Left ventricle myocardium inferior (tissue), 1 donor: ENCODE results near the gene SRBD1. TPM values are rescaled to one million over a fixed set of nuclear protein-coding genes. Genes with fewer than 3 reads are reported as not detected.

ENCODE experiments used
- DNase-seq: peaks from one replicate; pipeline ENCODE4 v3.0.0-alpha.2; 2020
- H3K27ac ChIP-seq: fragments of 200-600 bp; replicated peaks from 2 replicates; pipeline ENCODE4 v1.8.0; 2021
- H3K27me3 ChIP-seq: fragments of 200-600 bp; 2 replicates; pipeline ENCODE4 v1.8.0; 2021; ENCODE audit warnings: low read depth
- H3K36me3 ChIP-seq: fragments of 200-600 bp; 2 replicates; pipeline ENCODE4 v1.8.0; 2021
- H3K4me1 ChIP-seq: fragments of 200-600 bp; 2 replicates; pipeline ENCODE4 v1.8.0; 2021
- H3K4me3 ChIP-seq: fragments of 200-600 bp; 2 replicates; pipeline ENCODE4 v1.8.0; 2021; ENCODE audit warnings: mild to moderate bottlenecking, moderate library complexity
- H3K9me3 ChIP-seq: fragments of 200-600 bp; replicated peaks from 2 replicates; pipeline ENCODE4 v1.8.0; 2021
- intact Hi-C: fragments of 100-400 bp; cut with micrococcal nuclease; formaldehyde crosslinking; loops from one replicate; pipeline ENCODE4 v1.11.0; 2022
- total RNA-seq: library from RNA; stranded (reverse); fragmentation: NEBNext Ultra II Directional; extraction: Animal tissue kit (Norgen Biotek cat#: 25700); gene quantifications from one replicate; pipeline ENCODE4 v1.2.1, GENCODE V29; 2021
- TF ChIP-seq, protein P1 (sequence below): fragments of 200-600 bp; IDR thresholded peaks from 2 replicates; pipeline ENCODE4 v1.8.0; 2021; ENCODE audit warnings: antibody characterized with exemption, mild to moderate bottlenecking, borderline replicate concordance
- donor health status: DM: no; HTN: yes; CAD: no; lungs with severe emphysema.

SRBD1 gene
- total RNA-seq, 1 donor from 2014 or later = 11.8 TPM

DNA sequence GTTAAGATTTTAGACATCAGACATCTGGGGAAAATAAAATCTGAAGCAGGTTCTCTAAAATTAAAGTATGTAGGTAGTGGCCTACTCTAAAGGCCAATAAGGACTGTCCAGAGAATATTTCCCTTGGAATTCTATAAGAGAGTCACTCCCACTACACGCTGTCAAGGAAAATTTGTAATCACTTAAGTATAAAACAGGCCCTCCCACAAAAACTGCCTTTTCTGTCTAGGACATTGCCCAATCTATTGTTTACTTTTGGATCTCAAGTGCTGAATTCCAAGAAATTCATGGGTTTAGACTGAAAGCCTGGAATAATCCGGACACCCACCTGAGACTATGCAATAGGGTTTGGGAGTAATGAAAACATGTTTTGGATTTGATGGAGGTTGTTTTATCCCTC, 1.7 kb upstream of the SRBD1 start:
- Histone ChIP-seq H3K4me3 (no peak overlapping the region), H3K27ac (no peak overlapping the region), H3K36me3 (no peaks in the 10 kb centered on the region), H3K9me3 (no peaks in the 10 kb centered on the region), H3K27me3 (no peaks in the 10 kb centered on the region), H3K4me1 (peaks cover 24% of the 10 kb centered on the region)
- TF ChIP-seq, protein P1, sequence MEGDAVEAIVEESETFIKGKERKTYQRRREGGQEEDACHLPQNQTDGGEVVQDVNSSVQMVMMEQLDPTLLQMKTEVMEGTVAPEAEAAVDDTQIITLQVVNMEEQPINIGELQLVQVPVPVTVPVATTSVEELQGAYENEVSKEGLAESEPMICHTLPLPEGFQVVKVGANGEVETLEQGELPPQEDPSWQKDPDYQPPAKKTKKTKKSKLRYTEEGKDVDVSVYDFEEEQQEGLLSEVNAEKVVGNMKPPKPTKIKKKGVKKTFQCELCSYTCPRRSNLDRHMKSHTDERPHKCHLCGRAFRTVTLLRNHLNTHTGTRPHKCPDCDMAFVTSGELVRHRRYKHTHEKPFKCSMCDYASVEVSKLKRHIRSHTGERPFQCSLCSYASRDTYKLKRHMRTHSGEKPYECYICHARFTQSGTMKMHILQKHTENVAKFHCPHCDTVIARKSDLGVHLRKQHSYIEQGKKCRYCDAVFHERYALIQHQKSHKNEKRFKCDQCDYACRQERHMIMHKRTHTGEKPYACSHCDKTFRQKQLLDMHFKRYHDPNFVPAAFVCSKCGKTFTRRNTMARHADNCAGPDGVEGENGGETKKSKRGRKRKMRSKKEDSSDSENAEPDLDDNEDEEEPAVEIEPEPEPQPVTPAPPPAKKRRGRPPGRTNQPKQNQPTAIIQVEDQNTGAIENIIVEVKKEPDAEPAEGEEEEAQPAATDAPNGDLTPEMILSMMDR = no peak
- intact Hi-C loops = no loop called here
- no peak for DNase-seq

GRCh38 chr2:45612285-45612684, 1.2 kb upstream of the SRBD1 start:
- Histone ChIP-seq H3K36me3 (no peaks in the 10 kb centered on the region), H3K27me3 (no peaks in the 10 kb centered on the region), H3K27ac (no peak overlapping the region), H3K4me1 (peaks cover 24% of the 10 kb centered on the region), H3K9me3 (no peaks in the 10 kb centered on the region), H3K4me3 (no peak overlapping the region)
- no peak for DNase-seq
- intact Hi-C loops = no loop called here
- TF ChIP-seq, protein P1 = no peak

DNA sequence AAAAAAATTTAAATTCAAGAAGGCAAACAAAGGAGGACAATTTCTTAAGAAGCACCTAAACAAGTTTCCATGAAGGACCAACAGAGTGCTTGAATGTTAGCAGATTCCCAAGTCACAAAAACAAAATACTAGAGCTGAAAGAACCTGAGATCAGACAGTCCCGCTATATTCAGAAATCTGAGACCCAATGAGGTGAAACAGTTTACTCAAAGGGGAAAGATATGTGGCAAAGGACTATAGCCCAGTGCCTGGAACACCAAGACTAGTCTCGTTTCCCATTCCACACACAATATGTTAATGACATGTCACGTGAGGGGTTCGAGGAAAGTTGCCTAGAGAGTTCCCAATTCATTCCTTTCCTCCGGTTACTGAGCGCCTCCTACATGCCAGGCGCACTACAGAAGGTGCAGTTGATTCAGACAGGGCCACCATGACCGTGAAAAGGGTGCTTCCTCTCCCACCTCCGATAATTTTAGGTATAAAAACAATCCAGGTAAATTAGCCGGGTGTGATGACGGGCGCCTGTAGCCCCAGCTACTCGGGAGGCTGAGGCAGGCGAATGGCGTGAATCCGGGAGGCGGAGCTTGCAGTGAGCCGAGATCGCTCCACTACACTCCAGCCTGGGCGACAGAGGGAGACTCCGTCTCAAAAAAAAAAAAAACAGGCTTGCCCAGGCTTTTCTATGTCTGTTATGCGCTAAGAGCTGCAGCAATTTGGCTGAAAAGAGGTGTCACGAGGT, 617 bp downstream of the SRBD1 start:
- intact Hi-C loops = no loop called here
- peak; percentile 37 for DNase-seq
- peak overlapping the region; percentile 93 for H3K27ac ChIP-seq
- no peaks in the 10 kb centered on the region for H3K9me3 ChIP-seq
- TF ChIP-seq, protein P1 = peak; percentile 24
- H3K36me3 ChIP-seq = no peaks in the 10 kb centered on the region
- H3K27me3 ChIP-seq = no peaks in the 10 kb centered on the region
- peak overlapping the region; percentile 77 for H3K4me3 ChIP-seq
- H3K4me1 ChIP-seq = peaks cover 29% of the 10 kb centered on the region

DNA sequence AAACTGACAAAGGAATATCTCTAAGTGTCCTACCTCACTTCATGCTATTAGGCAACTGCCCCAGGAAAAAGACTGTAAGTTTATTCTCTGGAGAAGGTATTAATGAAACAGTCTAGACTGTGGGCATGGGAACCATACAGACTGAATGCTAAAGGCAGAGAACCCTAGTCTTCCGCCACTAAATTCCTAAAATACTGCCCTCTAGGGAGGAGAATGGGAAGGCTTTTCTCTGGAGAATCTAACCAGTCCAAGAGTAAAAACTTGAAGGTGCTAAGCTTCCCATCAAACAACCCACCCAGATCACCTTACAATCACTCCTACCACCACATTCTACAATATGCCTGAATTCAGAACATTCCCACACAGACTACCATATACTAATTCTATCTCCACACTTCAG, 3.4 kb downstream of the SRBD1 start:
- H3K9me3 ChIP-seq = no peaks in the 10 kb centered on the region
- H3K4me3 ChIP-seq = no peak overlapping the region
- H3K36me3 ChIP-seq = peaks cover 23% of the 10 kb centered on the region
- H3K27ac ChIP-seq = no peak overlapping the region
- DNase-seq = no peak
- intact Hi-C loops = no loop called here
- TF ChIP-seq, protein P1 = peak; percentile 34
- H3K27me3 ChIP-seq = no peaks in the 10 kb centered on the region
- peaks cover 29% of the 10 kb centered on the region for H3K4me1 ChIP-seq

DNA sequence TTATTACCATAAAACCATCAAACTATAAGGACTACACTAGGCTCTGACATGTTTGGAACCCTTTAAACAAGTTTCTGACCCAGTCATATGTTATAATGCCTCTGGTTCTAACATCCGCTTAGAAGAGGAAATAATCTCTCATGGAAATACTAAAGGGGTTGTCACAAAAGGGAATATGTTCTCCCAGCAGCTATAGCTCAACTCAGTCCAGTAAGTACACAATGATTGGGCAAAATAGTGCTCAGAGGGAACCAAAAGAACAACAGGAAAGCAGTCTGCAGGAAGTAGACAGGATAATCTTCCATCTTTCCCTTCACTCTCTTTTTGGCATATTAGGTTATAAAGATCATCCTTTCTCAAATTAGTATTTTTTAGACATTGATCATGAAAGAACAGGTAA, 4.3 kb downstream of the SRBD1 start:
- DNase-seq = no peak
- TF ChIP-seq, protein P1 = no peak
- Histone ChIP-seq H3K27me3 (no peaks in the 10 kb centered on the region), H3K4me3 (no peak overlapping the region), H3K4me1 (peaks cover 27% of the 10 kb centered on the region), H3K27ac (no peak overlapping the region), H3K9me3 (no peaks in the 10 kb centered on the region), H3K36me3 (peaks cover 24% of the 10 kb centered on the region)
- intact Hi-C loops = no loop called here
